WERI-Rb-1 (cell line): Measurements from ENCODE around the gene HOXA6.

Source experiments
- DNase-seq: peaks from one replicate; pipeline ENCODE4 v3.0.0-alpha.2; 2020
- H3K27ac ChIP-seq: fragments of 250-450 bp; sonication (Bioruptor Pico); 2 replicates; pipeline ENCODE4 v1.5.1; 2020; ENCODE audit warnings: mild to moderate bottlenecking, moderate library complexity
- H3K27me3 ChIP-seq: fragments of 250-450 bp; sonication (Bioruptor Pico); 2 replicates; pipeline ENCODE4 v1.5.1; 2021; ENCODE audit warnings: mild to moderate bottlenecking, low read depth, moderate library complexity; ENCODE audit not compliant: insufficient read depth, severe bottlenecking
- H3K36me3 ChIP-seq: fragments of 250-450 bp; sonication (Bioruptor Pico); 2 replicates; pipeline ENCODE4 v1.5.1; 2020; ENCODE audit warnings: mild to moderate bottlenecking, moderate library complexity
- H3K4me3 ChIP-seq: 2 replicates; pipeline ENCODE4 v1.5.1; 2011; ENCODE audit warnings: low read depth, mild to moderate bottlenecking, control low read depth, low read length
- H3K9me3 ChIP-seq: fragments of 250-450 bp; sonication (Bioruptor Pico); 2 replicates; pipeline ENCODE4 v1.5.1; 2021; ENCODE audit warnings: mild to moderate bottlenecking, moderate library complexity; ENCODE audit not compliant: severe bottlenecking
- CTCF ChIP-seq: IDR thresholded peaks from 2 replicates; pipeline ENCODE4 v1.5.1; 2011; ENCODE audit warnings: low read depth, mild to moderate bottlenecking, control low read depth, inconsistent platforms, low read length

Gene HOXA6

GRCh38 chr7:27113991-27114769, 33.4 kb downstream of the HOXA6 start:
- no peak for TF ChIP-seq CTCF
- Histone ChIP-seq H3K27me3 (peaks cover 72% of the 10 kb centered on the region), H3K4me3 (peak overlapping the region; percentile 53), H3K9me3 (no peaks in the 10 kb centered on the region), H3K27ac (no peak overlapping the region), H3K36me3 (no peaks in the 10 kb centered on the region)
- peak; percentile 55 for DNase-seq

GRCh38 chr7:27112955-27113949, 34.3 kb downstream of the HOXA6 start:
- Histone ChIP-seq H3K36me3 (no peaks in the 10 kb centered on the region), H3K9me3 (no peaks in the 10 kb centered on the region), H3K27me3 (peaks cover 74% of the 10 kb centered on the region), H3K27ac (peak overlapping the region; percentile 84), H3K4me3 (peak overlapping the region; percentile 53)
- no peak for TF ChIP-seq CTCF
- peak; percentile 80 for DNase-seq

- TF ChIP-seq CTCF: no peak
- no peaks in the 10 kb centered on the region for H3K36me3 ChIP-seq
- no peaks in the 10 kb centered on the region for H3K9me3 ChIP-seq
- no peak overlapping the region for H3K4me3 ChIP-seq
- H3K27me3 ChIP-seq: peaks cover 76% of the 10 kb centered on the region
- no peak overlapping the region for H3K27ac ChIP-seq
- DNase-seq: no peak
Measured at GRCh38 chr7:27112361-27112760, 35.2 kb downstream of the HOXA6 start.

GRCh38 chr7:27111751-27112277, 35.8 kb downstream of the HOXA6 start:
- H3K4me3 ChIP-seq: no peak overlapping the region
- TF ChIP-seq CTCF: no peak
- DNase-seq: no peak
- H3K27ac ChIP-seq: no peak overlapping the region
- no peaks in the 10 kb centered on the region for H3K9me3 ChIP-seq
- peaks cover 79% of the 10 kb centered on the region for H3K27me3 ChIP-seq
- no peaks in the 10 kb centered on the region for H3K36me3 ChIP-seq

GRCh38 chr7:27111042-27111750, 36.4 kb downstream of the HOXA6 start:
- Histone ChIP-seq H3K4me3 (no peak overlapping the region), H3K36me3 (no peaks in the 10 kb centered on the region), H3K9me3 (no peaks in the 10 kb centered on the region), H3K27ac (no peak overlapping the region), H3K27me3 (peaks cover 82% of the 10 kb centered on the region)
- TF ChIP-seq CTCF: no peak
- no peak for DNase-seq
